GM12872 (cell line): ENCODE data around the gene RABGGTA.

Experiments used
- CTCF ChIP-seq: IDR thresholded peaks from 3 replicates; pipeline ENCODE4 v1.5.1; 2011; ENCODE audit warnings: low read depth, mild to moderate bottlenecking, low read length, moderate library complexity; ENCODE audit not compliant: insufficient read depth

Gene RABGGTA

GRCh38 chr14:24255438-24255837 is 16.0 kb downstream of the RABGGTA start:
- TF ChIP-seq CTCF: no peak

- TF ChIP-seq CTCF: no peak
These were observed 16.6 kb downstream of the RABGGTA start for GRCh38 chr14:24254630-24255392.

GRCh38 chr14:24253936-24254335 is 17.5 kb downstream of the RABGGTA start:
- TF ChIP-seq CTCF: no peak

GRCh38 chr14:24252289-24253124 is 18.9 kb downstream of the RABGGTA start:
- TF ChIP-seq CTCF: no peak

- no peak for TF ChIP-seq CTCF
These were observed 19.5 kb downstream of the RABGGTA start for GRCh38 chr14:24251880-24252288.

GRCh38 chr14:24250354-24250753 is 21.0 kb downstream of the RABGGTA start:
- no peak for TF ChIP-seq CTCF

- no peak for TF ChIP-seq CTCF
These were observed 22.0 kb downstream of the RABGGTA start for GRCh38 chr14:24249230-24250021.
